GM04503 (cell line): ENCODE results near the gene FAM186B.
"Not testable (repeated sequence)": the region's sequence is repeated elsewhere in the genome, so short reads cannot be mapped to it uniquely, and the experiment has no call there.

Experiments used
- DNase-seq: peaks from one replicate; pipeline ENCODE4 v3.0.0-alpha.2; 2012; ENCODE audit warnings: low read depth

FAM186B gene

GRCh38 chr12:49633703-49634345 is 28.4 kb upstream of the FAM186B start:
- DNase-seq: no peak

- no peak for DNase-seq
Observed at GRCh38 chr12:49632986-49633702, 27.7 kb upstream of the FAM186B start.

- DNase-seq: no peak
Observed at GRCh38 chr12:49632401-49632800, 27.0 kb upstream of the FAM186B start.

- no peak for DNase-seq
Observed at GRCh38 chr12:49631336-49631907, 26.0 kb upstream of the FAM186B start.

- no peak for DNase-seq
Observed at GRCh38 chr12:49627752-49628360, 22.4 kb upstream of the FAM186B start.

GRCh38 chr12:49626836-49627235 is 21.4 kb upstream of the FAM186B start:
- no peak for DNase-seq

GRCh38 chr12:49626169-49626835 is 20.9 kb upstream of the FAM186B start:
- DNase-seq: no peak

GRCh38 chr12:49624921-49625577 is 19.6 kb upstream of the FAM186B start:
- no peak for DNase-seq

GRCh38 chr12:49623142-49623904 is 17.9 kb upstream of the FAM186B start, which contains the start of gene PRPF40B:
TSS of gene PRPF40B (plus strand) at chr12:49623561. CDS start at chr12:49623591, 30 bp downstream.
- no peak for DNase-seq

- DNase-seq: no peak
Observed at GRCh38 chr12:49622501-49623141, 17.2 kb upstream of the FAM186B start.

GRCh38 chr12:49621651-49622500 is 16.4 kb upstream of the FAM186B start:
- DNase-seq: no peak

GRCh38 chr12:49619286-49619685 is 13.8 kb upstream of the FAM186B start:
- DNase-seq: no peak

- no peak for DNase-seq
Observed at GRCh38 chr12:49618576-49618975, 13.1 kb upstream of the FAM186B start.

GRCh38 chr12:49616533-49617219 is 11.2 kb upstream of the FAM186B start:
- no peak for DNase-seq

- DNase-seq: no peak
Observed at GRCh38 chr12:49615725-49616124, 10.3 kb upstream of the FAM186B start.

- no peak for DNase-seq
Observed at GRCh38 chr12:49612210-49612609, 6.8 kb upstream of the FAM186B start.

- not testable (repeated sequence) for DNase-seq
Observed at GRCh38 chr12:49610785-49611184, 5.3 kb upstream of the FAM186B start.

GRCh38 chr12:49609875-49610154 is 4.4 kb upstream of the FAM186B start:
- no peak for DNase-seq
